DMS114 treated with DMSO at 0.1 percent for 48 hours (cell line): Measurements from ENCODE around the gene SLIT1.

Source experiments
- DNase-seq: peaks from one replicate; lab custom pipeline; 2025; ENCODE audit not compliant: unreplicated experiment; lab: John Stamatoyannopoulos, UW

Gene SLIT1

GRCh38 chr10:97117372-97117771, 68.4 kb downstream of the SLIT1 start:
- DNase-seq, result peak; percentile 26

- DNase-seq, result no peak
Measured at GRCh38 chr10:97116462-97117162, 69.1 kb downstream of the SLIT1 start.

- no peak for DNase-seq
Measured at GRCh38 chr10:97115846-97116245, 69.9 kb downstream of the SLIT1 start.

- no peak for DNase-seq
Measured at GRCh38 chr10:97111615-97112014, 74.1 kb downstream of the SLIT1 start.

- no peak for DNase-seq
Measured at GRCh38 chr10:97109547-97109946, 76.2 kb downstream of the SLIT1 start.

- no peak for DNase-seq
Measured at GRCh38 chr10:97107551-97107950, 78.2 kb downstream of the SLIT1 start.

- DNase-seq, result no peak
Measured at GRCh38 chr10:97106207-97106606, 79.6 kb downstream of the SLIT1 start.

GRCh38 chr10:97105303-97105702, 80.5 kb downstream of the SLIT1 start:
- DNase-seq, result no peak

- DNase-seq, result no peak
Measured at GRCh38 chr10:97103316-97104080, 82.3 kb downstream of the SLIT1 start.

- no peak for DNase-seq
Measured at GRCh38 chr10:97102441-97102840, 83.3 kb downstream of the SLIT1 start.

GRCh38 chr10:97101166-97101940, 84.4 kb downstream of the SLIT1 start:
- no peak for DNase-seq

GRCh38 chr10:97100657-97101056, 85.1 kb downstream of the SLIT1 start:
- no peak for DNase-seq

- no peak for DNase-seq
Measured at GRCh38 chr10:97099868-97100267, 85.9 kb downstream of the SLIT1 start.

- no peak for DNase-seq
Measured at GRCh38 chr10:97099089-97099488, 86.7 kb downstream of the SLIT1 start.

- DNase-seq, result no peak
Measured at GRCh38 chr10:97097084-97097433, 88.7 kb downstream of the SLIT1 start.

- DNase-seq, result no peak
Measured at GRCh38 chr10:97096261-97097083, 89.3 kb downstream of the SLIT1 start.

- no peak for DNase-seq
Measured at GRCh38 chr10:97095701-97096260, 90.0 kb downstream of the SLIT1 start.

GRCh38 chr10:97090644-97091043, 95.1 kb downstream of the SLIT1 start:
- no peak for DNase-seq

- DNase-seq, result no peak
Measured at GRCh38 chr10:97090035-97090434, 95.7 kb downstream of the SLIT1 start.

GRCh38 chr10:97089209-97089870, 96.4 kb downstream of the SLIT1 start:
- no peak for DNase-seq
